Activated CD8-positive, alpha-beta memory T cell treated with anti-CD3 and anti-CD28 coated beads, Interleukin-2, amount 50 U/mL, for 48 hours (primary cell): ENCODE data around the gene KCNE4.

Source experiments
- DNase-seq: peaks from one replicate; pipeline ENCODE4 v3.0.0-alpha.2; 2020

Gene KCNE4

DNA sequence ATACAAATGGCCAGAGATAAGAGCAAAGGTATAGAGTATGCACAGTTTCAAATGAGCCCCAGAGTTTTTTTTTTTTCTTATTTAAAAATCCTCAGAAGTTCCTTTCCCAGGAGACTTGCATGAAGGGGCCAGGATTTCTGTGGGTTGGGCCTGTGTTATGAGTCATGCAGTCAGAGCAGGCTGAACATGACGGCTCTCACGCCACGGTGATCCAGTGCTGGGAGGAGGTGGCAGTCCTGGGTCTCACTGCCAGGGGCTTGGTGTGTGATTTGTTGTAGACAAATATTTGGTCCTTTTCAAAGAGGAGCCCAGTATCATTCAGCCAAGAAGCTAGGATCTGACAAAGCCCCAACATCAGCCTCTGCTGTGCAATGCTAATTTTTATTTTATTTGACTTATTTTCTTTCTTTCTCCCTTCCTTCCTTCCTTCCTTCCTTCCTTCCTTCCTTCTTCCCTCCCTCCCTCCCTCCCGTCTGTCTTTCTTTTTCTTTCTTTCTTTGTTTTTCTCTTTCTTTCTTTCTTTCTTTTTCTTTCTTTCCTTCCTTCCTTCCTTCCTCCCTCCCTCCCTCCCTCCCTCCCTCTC is 10.4 kb upstream of the KCNE4 start:
- no peak for DNase-seq

DNA sequence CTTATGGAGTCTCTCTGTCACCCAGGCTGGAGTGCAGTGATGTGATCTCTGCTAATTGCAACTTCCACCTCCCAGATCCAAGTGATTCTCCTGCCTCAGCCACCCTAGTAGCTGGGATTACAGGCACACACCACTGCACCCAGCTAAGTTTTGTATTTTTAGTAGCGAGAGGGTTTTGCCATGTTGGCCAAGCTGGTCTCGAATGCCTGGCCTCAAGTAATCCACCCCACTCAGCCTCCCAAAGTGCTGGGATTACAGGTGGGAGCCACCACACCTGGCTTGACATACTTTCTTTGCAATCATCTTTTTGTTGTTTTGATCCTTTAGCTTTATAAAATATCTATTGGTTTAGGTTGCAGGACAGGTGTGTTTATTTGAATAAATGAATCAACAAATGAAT is 9.7 kb upstream of the KCNE4 start:
- no peak for DNase-seq

- no peak for DNase-seq
Observed at GRCh38 chr2:223042704-223043118, 9.3 kb upstream of the KCNE4 start.

DNA sequence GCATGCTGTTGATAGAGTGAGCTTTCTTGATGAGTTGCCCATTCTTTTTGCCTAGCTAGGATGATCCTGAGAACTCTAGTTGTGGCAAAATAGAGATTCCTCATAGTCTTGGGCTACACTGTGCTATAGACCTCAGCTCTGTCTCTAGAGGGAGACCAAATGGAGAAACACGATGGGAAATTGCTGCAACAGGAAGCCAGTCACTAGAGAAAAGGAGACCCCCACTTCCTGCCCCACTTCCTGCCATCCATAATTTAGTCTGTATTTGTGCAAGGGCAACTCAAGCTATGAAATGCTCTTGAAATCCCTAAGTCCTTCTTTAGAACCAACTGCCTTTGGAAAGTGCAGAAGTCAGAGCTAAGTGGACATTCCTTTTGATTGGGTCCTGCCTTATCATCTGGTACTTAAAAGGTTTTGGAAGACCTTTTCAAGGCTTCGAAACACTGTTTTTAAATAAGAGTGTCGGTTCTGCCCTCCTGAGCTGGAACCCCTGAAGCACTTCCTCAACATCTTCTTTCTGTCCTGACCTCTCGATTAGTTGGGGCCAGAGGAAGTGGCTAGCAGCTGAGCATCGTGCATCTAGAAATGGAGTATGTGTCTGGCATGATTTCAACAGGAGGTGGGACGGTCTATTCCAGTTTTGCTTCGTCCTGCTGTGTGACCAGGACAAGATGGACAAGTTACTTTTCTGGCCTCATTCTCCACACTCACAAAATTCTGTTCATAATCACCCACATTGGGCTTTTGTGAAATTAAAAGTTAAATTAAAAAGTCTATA is 8.6 kb upstream of the KCNE4 start:
- no peak for DNase-seq

DNA sequence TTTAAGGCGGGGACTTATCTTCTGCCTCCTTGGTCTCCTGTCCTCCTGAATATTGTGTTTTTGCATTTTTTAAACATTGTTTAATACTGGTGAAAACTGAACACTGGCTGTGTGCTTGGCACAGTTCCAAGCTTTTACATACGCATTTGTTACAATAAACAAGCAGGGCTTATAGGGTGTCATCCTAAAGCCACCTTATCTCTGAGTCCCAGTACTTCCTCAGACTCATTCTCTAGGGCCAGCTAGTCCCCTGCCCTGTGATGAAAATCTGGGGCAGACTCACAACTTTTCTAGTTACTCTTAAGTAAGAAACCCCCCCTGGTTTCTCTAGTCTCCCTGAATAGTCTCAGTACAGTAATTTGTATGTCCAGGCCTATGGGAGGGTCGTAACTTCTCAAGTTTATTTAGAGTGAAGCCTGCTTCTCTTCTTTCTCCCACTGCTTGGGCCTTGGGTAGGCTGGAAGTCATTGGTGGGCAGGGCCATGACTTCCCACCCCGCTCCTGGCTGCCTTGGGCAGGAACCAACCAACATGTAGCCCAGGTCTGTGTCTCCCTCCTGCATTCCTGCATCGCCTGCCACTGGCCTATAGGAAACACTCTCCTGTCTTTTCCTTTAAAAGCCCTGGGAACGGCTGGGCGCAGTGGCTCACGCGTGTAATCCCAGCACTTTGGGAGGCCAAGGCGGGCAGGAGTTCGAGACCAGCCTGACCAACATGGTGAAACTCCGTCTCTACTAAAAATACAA is 7.7 kb upstream of the KCNE4 start:
- no peak for DNase-seq

DNA sequence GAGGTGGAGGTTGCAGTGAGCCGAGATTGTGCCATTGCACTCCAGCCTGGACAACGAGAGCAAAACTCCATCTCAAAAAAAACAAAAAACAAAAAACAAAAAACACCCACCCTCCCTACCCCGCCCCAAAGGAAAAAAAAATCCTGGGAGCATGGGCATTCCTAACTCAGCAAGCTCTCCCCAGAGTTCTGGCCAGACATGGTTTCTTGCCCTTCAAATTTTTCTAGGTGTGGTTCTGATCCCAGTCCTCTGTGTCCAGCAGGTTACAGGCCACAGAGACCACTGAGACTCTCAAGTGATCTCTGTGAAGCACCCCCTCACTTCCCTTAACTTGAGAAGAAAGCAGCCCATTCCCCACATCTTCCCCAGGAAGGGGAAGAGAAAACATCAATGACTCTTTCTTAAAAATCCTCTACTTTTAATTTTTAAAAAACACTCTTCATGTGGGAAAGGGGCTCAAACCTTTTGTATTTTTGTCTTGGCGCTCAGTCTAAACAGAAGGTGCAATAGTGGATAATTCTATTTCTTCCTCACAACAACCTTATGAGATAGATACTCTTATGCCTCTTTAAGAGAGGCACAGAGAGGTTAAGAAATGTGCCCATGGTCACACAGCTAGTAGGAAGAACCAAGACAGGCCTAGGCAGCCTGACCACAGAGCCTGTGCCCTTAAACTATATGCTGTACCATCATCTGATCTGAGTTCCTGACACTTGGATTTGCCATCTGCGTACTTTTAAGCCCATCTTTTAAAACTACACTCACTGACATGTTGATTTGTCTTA is 6.9 kb upstream of the KCNE4 start:
- DNase-seq, result no peak

GRCh38 chr2:223046470-223047040 is 5.4 kb upstream of the KCNE4 start:
- DNase-seq, result no peak

DNA sequence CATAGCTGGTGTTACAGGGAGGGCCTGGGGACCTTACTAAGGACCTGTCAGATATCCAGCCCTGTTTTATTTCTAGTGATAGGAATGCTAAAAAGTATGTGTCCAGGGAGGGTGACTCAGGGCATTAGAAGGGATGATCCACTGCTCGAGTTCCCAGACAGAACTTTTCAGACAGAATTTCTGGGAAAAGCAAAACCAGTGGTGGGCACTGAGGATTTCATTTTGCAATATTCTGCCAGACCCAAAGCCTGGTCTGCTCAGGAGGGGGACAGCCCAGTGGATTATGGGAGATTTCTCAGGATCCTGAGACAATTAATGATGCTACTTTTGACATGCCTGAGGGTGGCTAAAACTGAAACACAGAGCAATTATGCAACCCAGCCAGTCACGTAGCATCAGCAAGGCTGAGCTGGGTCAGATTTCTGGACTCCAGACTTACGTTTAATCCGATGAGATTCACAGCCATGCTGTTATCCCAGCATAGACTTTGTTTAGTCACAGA is 4.7 kb upstream of the KCNE4 start:
- DNase-seq, result no peak

DNA sequence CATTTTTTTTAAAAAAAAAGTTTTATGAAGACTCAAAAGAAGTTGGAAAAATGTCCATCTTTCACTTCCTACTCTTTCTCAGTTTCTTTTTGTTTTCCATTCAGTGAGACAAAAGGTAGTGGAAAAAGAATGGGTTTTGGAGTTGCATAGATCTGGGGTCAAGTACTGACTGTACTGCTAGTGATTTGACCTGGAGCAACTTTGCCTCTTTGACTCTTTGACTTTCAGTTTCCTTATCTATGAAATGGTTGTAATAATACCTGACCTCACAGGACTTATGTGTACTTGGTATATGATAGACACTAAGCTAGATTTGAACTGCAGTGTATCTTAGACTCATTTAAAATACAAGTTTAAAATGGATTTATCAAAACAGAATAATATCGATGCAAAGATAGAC is 3.5 kb upstream of the KCNE4 start:
- no peak for DNase-seq

GRCh38 chr2:223049356-223049755 is 2.6 kb upstream of the KCNE4 start:
- no peak for DNase-seq

- DNase-seq, result no peak
Observed at GRCh38 chr2:223050188-223050587, 1.8 kb upstream of the KCNE4 start.

DNA sequence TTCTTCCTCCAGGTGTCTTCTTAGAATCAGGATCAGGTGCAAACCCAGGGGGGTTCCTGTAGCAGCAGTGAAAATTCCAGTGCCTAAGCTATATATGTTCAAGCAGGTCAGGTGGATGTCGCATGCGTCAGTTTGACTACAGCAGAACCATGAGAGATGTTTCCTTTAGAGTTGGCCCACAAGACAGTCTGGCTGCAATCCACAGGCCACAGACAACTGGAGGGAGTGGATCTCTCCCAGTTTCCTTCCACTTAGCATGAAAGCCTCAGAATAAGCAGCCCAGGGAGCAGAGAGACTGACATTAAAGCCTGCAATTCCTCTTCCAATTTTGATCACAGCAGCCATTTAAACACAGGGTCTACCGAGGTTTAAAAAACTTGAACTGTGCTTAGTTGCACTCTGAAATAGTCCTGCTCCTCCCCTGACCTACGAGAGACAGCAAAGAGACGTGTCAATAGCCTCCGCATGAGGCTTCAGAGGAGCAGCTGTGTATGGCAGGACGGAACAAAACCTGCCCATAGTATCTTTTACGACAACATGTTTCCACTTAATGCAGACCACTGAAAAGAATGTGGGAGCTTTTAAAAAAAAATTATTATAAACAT is 988 bp upstream of the KCNE4 start:
- DNase-seq, result no peak

GRCh38 chr2:223052548-223053483 is 826 bp downstream of the KCNE4 start:
- no peak for DNase-seq

DNA sequence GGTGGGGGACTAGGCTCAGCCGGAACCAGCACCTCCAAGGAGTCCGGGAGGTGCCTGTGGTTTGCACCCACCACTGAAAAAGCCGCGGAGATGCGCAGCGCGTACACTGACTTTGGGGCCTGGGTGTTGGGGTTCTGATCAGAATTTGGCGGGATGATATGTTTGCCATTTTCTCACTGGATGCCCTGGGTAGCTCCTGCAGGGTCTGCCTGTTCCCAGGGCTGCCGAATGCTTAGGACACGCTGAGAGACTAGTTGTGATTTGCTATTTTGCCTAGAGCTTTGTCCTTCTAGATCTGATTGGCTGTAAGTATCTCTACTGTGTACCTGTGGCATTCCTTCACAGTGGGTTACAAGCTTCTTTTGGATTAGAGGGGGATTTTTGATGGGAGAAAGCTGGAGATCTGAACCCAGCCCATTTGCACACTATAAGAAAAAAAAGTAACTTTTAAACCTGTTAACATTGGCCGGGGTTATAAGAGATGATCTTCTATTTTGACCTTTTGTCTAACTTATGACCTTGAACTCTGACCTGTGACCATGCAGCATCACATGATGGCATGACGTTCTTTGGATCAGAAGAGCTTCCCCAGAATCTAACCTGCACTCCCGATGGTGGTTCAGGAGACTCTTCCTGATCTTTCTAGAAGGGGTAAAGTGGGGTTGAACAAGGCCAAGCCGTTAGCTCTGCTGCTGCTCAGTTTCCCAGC is 1.6 kb downstream of the KCNE4 start:
- no peak for DNase-seq

DNA sequence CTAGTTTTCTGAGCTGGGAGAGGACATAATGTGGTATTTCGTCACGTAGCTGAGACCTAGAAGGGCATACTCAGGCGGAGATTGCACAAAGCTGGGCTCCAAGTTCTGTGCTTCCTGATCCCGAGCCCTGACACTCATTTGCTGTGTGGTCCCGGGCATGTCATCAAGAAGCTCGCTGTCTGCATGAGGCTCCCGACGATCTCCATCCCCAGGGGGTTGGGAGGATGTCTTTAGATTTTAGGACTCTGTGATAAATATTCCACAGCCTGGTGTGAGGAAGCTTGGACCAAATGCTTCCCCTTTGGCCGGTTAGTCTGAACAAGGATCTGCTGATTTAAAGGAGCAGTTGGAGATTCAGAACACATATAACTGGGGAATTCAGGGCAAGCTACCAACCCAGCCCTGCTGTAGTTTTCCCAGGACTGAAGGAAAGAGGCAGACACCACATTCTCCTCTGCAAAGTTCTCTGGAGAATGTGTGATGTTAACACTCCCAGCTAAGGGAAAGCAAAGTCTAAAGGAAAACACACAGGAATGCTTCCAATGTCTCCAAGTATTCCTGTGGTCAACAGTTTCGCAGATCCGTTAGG is 2.3 kb downstream of the KCNE4 start:
- no peak for DNase-seq

- no peak for DNase-seq
Observed at GRCh38 chr2:223055140-223055539, 3.1 kb downstream of the KCNE4 start.

GRCh38 chr2:223055836-223056235 is 3.8 kb downstream of the KCNE4 start:
- no peak for DNase-seq

DNA sequence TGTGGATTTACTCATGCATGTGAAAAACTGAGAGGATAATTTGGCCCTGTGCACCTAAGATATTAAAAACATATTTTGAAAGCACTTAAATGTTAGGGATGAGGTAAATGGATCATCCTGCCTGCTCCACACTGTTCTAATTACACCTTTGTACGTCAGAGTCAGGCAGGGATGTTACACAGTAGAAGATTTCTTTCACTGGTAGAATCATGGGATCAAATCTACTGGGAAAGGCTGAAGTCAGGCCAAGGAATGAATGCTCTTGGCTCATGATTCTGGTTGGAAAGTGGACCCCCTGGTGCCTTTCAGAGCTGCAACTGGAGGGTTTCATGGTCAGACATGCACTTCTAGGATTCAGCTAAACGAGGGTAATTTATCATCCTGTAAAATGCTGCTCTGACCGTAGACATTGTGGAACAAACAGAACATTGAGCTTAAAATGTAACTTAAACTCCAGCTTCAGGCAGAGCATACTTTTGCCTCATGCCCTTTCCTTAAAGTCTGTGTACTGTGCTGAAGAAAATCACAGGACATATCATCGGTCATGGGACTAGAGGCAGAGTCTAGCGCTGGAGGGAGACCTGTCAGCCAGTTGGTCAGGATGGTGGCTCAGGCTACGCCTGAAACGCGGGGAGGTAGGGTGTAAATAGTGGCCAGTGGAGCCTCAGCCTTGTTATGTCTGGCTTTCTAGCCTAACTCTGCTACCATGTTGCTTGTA is 4.9 kb downstream of the KCNE4 start:
- no peak for DNase-seq

GRCh38 chr2:223057569-223057968 is 5.6 kb downstream of the KCNE4 start:
- DNase-seq, result no peak
